Measurements from ENCODE around the gene TMOD4. TPM values are rescaled to one million over a fixed set of nuclear protein-coding genes. Genes with fewer than 3 reads are reported as not detected.

Gene TMOD4
- total and polyA plus RNA-seq, 7 donors = 0.07 to 2.1 (median 1.1) TPM; not detected in 4

DNA sequence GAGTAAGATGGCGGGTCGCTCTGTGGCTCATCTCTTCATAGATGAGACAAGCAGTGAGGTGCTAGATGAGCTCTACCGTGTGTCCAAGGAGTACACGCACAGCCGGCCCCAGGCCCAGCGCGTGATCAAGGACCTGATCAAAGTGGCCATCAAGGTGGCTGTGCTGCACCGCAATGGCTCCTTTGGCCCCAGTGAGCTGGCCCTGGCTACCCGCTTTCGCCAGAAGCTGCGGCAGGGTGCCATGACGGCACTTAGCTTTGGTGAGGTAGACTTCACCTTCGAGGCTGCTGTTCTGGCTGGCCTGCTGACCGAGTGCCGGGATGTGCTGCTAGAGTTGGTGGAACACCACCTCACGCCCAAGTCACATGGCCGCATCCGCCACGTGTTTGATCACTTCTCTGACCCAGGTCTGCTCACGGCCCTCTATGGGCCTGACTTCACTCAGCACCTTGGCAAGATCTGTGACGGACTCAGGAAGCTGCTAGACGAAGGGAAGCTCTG lies 17.0 kb downstream of the TMOD4 start:
- Histone ChIP-seq H3K27ac (peak overlapping the region in 1 of 4 donors; percentile 25), H3K27me3 (no peaks in the 10 kb centered on the region), H3K9me3 (no peaks in the 10 kb centered on the region), H3K36me3 (peaks cover 4 to 62% (median 20%) of the 10 kb centered on the region in 4 donors), H3K4me3 (no peak overlapping the region), H3K4me1 (peaks cover 0 to 13% (median 5%) of the 10 kb centered on the region in 4 donors)
- intact Hi-C loops (cut with DNase I) = loop anchor here (5.0 kb wide), 1 partner anchor 136 kb away; no protein-coding TSS in a partner anchor
- DNase-seq = no peak
- WGBS, 2 donors = 89 to 94% methylated on average over 22 of the region's 22 CpGs
- TF ChIP-seq POLR2A (IDR thresholded peaks at IDR 0.05) (no peak), EP300 (IDR thresholded peaks at IDR 0.05) (no peak), POLR2AphosphoS5 (IDR thresholded peaks at IDR 0.05) (no peak)
- TF ChIP-seq, protein P1, sequence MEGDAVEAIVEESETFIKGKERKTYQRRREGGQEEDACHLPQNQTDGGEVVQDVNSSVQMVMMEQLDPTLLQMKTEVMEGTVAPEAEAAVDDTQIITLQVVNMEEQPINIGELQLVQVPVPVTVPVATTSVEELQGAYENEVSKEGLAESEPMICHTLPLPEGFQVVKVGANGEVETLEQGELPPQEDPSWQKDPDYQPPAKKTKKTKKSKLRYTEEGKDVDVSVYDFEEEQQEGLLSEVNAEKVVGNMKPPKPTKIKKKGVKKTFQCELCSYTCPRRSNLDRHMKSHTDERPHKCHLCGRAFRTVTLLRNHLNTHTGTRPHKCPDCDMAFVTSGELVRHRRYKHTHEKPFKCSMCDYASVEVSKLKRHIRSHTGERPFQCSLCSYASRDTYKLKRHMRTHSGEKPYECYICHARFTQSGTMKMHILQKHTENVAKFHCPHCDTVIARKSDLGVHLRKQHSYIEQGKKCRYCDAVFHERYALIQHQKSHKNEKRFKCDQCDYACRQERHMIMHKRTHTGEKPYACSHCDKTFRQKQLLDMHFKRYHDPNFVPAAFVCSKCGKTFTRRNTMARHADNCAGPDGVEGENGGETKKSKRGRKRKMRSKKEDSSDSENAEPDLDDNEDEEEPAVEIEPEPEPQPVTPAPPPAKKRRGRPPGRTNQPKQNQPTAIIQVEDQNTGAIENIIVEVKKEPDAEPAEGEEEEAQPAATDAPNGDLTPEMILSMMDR (IDR thresholded peaks at IDR 0.05) = no peak

DNA sequence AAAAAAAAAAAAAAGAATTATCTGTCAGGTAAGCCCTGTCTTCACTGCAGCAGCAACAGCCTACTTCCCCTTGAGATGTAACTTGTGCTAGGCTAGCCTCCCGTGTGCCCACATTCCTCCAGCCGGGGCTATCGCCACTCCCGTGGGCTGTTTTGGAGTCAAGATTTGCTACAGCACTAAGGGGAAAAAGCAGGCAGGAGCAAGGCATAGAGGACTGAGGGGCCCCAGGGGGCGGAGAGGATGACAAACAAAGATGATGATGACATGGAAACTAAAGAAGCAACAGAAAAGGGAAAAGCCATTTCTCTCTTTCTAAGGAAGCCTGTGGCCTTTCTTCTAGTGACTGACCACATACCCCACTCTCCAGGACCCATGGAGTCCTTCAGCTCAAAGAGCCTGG lies 17.5 kb downstream of the TMOD4 start:
- TF ChIP-seq POLR2AphosphoS5 (IDR thresholded peaks at IDR 0.05) (no peak), EP300 (IDR thresholded peaks at IDR 0.05) (no peak), POLR2A (IDR thresholded peaks at IDR 0.05) (no peak)
- TF ChIP-seq, protein P1 (IDR thresholded peaks at IDR 0.05) = no peak
- H3K4me1 ChIP-seq = peaks cover 0 to 11% (median 2%) of the 10 kb centered on the region in 4 donors
- no peaks in the 10 kb centered on the region for H3K27me3 ChIP-seq
- H3K36me3 ChIP-seq = peaks cover 4 to 62% (median 20%) of the 10 kb centered on the region in 4 donors
- 67 to 86% methylated on average over 5 of the region's 5 CpGs for WGBS, 2 donors
- H3K9me3 ChIP-seq = no peaks in the 10 kb centered on the region
- peak overlapping the region in 1 of 4 donors; percentile 25 for H3K27ac ChIP-seq
- intact Hi-C loops (cut with DNase I) = loop anchor here (5.0 kb wide), 1 partner anchor 136 kb away; no protein-coding TSS in a partner anchor
- peak overlapping the region in 1 of 4 donors; percentile 11 for H3K4me3 ChIP-seq
- no peak for DNase-seq

DNA sequence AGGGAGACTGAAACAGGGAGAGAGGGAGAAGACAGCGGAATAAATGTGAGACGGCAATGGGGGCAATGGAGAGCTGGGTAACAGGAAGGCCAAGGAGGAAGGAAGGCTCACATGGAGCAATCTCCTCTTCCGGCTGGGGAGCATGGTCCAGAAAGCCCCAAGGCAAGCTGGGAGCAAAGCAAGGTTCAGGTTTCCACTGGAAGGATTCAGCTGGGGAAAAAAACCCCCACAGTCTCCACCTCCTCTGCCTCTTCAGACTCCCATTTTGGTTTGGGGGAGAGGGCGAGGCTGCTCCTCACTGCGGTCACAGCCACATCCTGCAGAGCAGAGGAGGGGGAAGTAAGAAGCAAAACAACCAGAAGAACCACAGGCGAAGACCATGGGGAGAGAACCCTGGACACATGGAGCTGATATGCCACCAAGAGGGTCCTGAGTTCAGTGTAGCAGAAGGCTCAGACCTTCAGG lies 18.7 kb downstream of the TMOD4 start:
- intact Hi-C loops (cut with DNase I) = loop anchor here (5.0 kb wide), 1 partner anchor 135 kb away; no protein-coding TSS in a partner anchor
- no peaks in the 10 kb centered on the region for H3K9me3 ChIP-seq
- H3K4me1 ChIP-seq = peaks cover 0 to 11% (median 0%) of the 10 kb centered on the region in 4 donors
- no peaks in the 10 kb centered on the region for H3K27me3 ChIP-seq
- 56 to 89% methylated on average over 6 of the region's 6 CpGs for WGBS, 2 donors
- H3K27ac ChIP-seq = peak overlapping the region in 1 of 4 donors; percentile 12
- peak overlapping the region in 2 of 4 donors; percentile 11 to 29 for H3K4me3 ChIP-seq
- H3K36me3 ChIP-seq = peaks cover 4 to 56% (median 20%) of the 10 kb centered on the region in 4 donors
- peak; percentile 59 for DNase-seq
- TF ChIP-seq, protein P1 (IDR thresholded peaks at IDR 0.05) = no peak
- no peak for TF ChIP-seq POLR2AphosphoS5 (IDR thresholded peaks at IDR 0.05)
- TF ChIP-seq POLR2A (IDR thresholded peaks at IDR 0.05) = no peak
- no peak for TF ChIP-seq EP300 (IDR thresholded peaks at IDR 0.05)

DNA sequence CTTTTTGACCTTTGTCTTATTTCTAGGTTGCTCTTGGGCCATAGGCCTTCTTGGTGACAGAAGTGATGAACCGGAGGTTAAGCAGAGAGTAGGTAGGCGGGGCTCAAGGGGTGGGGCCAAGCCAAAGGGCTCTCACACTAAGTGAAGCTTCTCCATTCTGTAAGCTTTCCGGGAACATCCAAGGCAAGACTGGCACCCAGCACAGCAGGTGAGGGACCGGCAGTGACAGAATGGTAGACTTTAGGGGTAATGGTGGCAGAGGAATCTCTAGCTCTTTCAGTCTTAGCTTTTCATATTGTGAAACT lies 19.3 kb downstream of the TMOD4 start, which contains the start of gene TNFAIP8L2:
Gene TNFAIP8L2, plus strand, starts transcription at position 135 of the 305 bp plus-strand sequence. CDS start 2,049 bp downstream, outside the sequence.
- Histone ChIP-seq H3K9me3 (no peaks in the 10 kb centered on the region), H3K4me3 (peak within 1 kb of the TSS in 2 of 4 donors; percentile 11 to 29), H3K4me1 (peaks cover 0 to 11% (median 0%) of the 10 kb centered on the region in 4 donors), H3K27ac (peak within 1 kb of the TSS in 2 of 4 donors; percentile 12 to 40), H3K27me3 (no peaks in the 10 kb centered on the region), H3K36me3 (peaks cover 4 to 50% (median 18%) of the 10 kb centered on the region in 4 donors)
- DNase-seq = peak; percentile 75
- TF ChIP-seq POLR2AphosphoS5 (IDR thresholded peaks at IDR 0.05) (no peak), POLR2A (IDR thresholded peaks at IDR 0.05) (no peak)
- TF ChIP-seq, protein P1 (IDR thresholded peaks at IDR 0.05) = no peak
- 34% methylated on average over 4 of the region's 4 CpGs for WGBS, 2 donors
- intact Hi-C loops (cut with DNase I) = loop anchor here (1.0 to 5.0 kb wide), 2 partner anchors 56 to 134 kb away; no protein-coding TSS in a partner anchor
